ENCODE measurements around the gene TRPV3.

The TRPV3 gene

GRCh38 chr17:3547628-3548027, 10.0 kb downstream of the TRPV3 start:
- no peak for DNase-seq (ENCODE audit: low read depth in 2 of 3, low spot score in 2 of 3)

GRCh38 chr17:3546997-3547396, 10.6 kb downstream of the TRPV3 start:
- DNase-seq (ENCODE audit: low read depth in 2 of 3, low spot score in 2 of 3), result no peak

- DNase-seq (ENCODE audit: low read depth in 2 of 3, low spot score in 2 of 3), result no peak
Measured at GRCh38 chr17:3546521-3546920, 11.1 kb downstream of the TRPV3 start.

GRCh38 chr17:3545151-3545550, 12.5 kb downstream of the TRPV3 start:
- DNase-seq (ENCODE audit: low read depth in 2 of 3, low spot score in 2 of 3), result no peak

- no peak for DNase-seq (ENCODE audit: low read depth in 2 of 3, low spot score in 2 of 3)
Measured at GRCh38 chr17:3544365-3544764, 13.2 kb downstream of the TRPV3 start.

- DNase-seq (ENCODE audit: low read depth in 2 of 3, low spot score in 2 of 3), result no peak
Measured at GRCh38 chr17:3543453-3543852, 14.2 kb downstream of the TRPV3 start.

- DNase-seq (ENCODE audit: low read depth in 2 of 3, low spot score in 2 of 3), result no peak
Measured at GRCh38 chr17:3542410-3543088, 15.1 kb downstream of the TRPV3 start.

GRCh38 chr17:3539881-3540540, 17.6 kb downstream of the TRPV3 start:
- no peak for DNase-seq (ENCODE audit: low read depth in 2 of 3, low spot score in 2 of 3)

- no peak for DNase-seq (ENCODE audit: low read depth in 2 of 3, low spot score in 2 of 3)
Measured at GRCh38 chr17:3536716-3537115, 20.9 kb downstream of the TRPV3 start.

GRCh38 chr17:3535253-3535995, 22.2 kb downstream of the TRPV3 start:
- DNase-seq (ENCODE audit: low read depth in 2 of 3, low spot score in 2 of 3), result peak; percentile 8 to 56 (median 20)

- DNase-seq (ENCODE audit: low read depth in 2 of 3, low spot score in 2 of 3), result no peak
Measured at GRCh38 chr17:3534881-3535252, 22.7 kb downstream of the TRPV3 start.

GRCh38 chr17:3533752-3534151, 23.9 kb downstream of the TRPV3 start:
- no peak for DNase-seq (ENCODE audit: low read depth in 2 of 3, low spot score in 2 of 3)

- no peak for DNase-seq (ENCODE audit: low read depth in 2 of 3, low spot score in 2 of 3)
Measured at GRCh38 chr17:3532859-3533142, 24.8 kb downstream of the TRPV3 start.

GRCh38 chr17:3532106-3532858, 25.3 kb downstream of the TRPV3 start:
- no peak for DNase-seq (ENCODE audit: low read depth in 2 of 3, low spot score in 2 of 3)

- no peak for DNase-seq (ENCODE audit: low read depth in 2 of 3, low spot score in 2 of 3)
Measured at GRCh38 chr17:3531266-3532101, 26.1 kb downstream of the TRPV3 start.

- no peak for DNase-seq (ENCODE audit: low read depth in 2 of 3, low spot score in 2 of 3)
Measured at GRCh38 chr17:3529817-3530741, 27.5 kb downstream of the TRPV3 start.

GRCh38 chr17:3528880-3529511, 28.6 kb downstream of the TRPV3 start:
- no peak for DNase-seq (ENCODE audit: low read depth in 2 of 3, low spot score in 2 of 3)

- no peak for DNase-seq (ENCODE audit: low read depth in 2 of 3, low spot score in 2 of 3)
Measured at GRCh38 chr17:3528403-3528851, 29.2 kb downstream of the TRPV3 start.

- DNase-seq (ENCODE audit: low read depth in 2 of 3, low spot score in 2 of 3), result no peak
Measured at GRCh38 chr17:3527896-3528295, 29.7 kb downstream of the TRPV3 start.

All from activated CD8-positive, alpha-beta memory T cell treated with anti-CD3 and anti-CD28 coated beads for 48 hours (primary cell).